Ovary (tissue), 9 donors: ENCODE measurements around the gene STPG4. TPM values are rescaled to one million over a fixed set of nuclear protein-coding genes. Genes with fewer than 3 reads are reported as not detected.

Source experiments
- DNase-seq, 5 donors: peaks; one replicate each; pipeline ENCODE4 v3.0.0-alpha.2; 2019 to 2020
- H3K27ac ChIP-seq, 2 donors: fragments of 200-600 bp; one replicate each; pipeline versions ENCODE4 v1.5.1 to v1.8.0; 2019 to 2022
- H3K27me3 ChIP-seq: fragments of 200-600 bp; one replicate; pipeline ENCODE4 v1.8.0; 2022
- H3K36me3 ChIP-seq: fragments of 200-600 bp; sonication (generic); one replicate; pipeline ENCODE4 v1.5.1; 2019
- H3K4me1 ChIP-seq: one replicate; pipeline ENCODE4 v1.8.1; 2013; ENCODE audit warnings: mild to moderate bottlenecking, moderate library complexity; ENCODE audit not compliant: insufficient read depth
- H3K4me3 ChIP-seq: fragments of 200-600 bp; sonication (generic); one replicate; pipeline ENCODE4 v1.5.1; 2017
- H3K9me3 ChIP-seq, 2 donors: fragments of 200-600 bp in 1 of 2; sonication (generic) in 1 of 2; one replicate each; pipeline versions ENCODE4 v1.5.1 to v1.8.1; 2013 to 2019; ENCODE audit warnings: mild to moderate bottlenecking in 1 of 2, moderate library complexity in 1 of 2
- EP300 ChIP-seq: sonication (generic); formaldehyde crosslinking; IDR thresholded peaks from one replicate; pipeline ENCODE4 v1.6.1; 2017; ENCODE audit warnings: antibody characterized with exemption
- POLR2A ChIP-seq: fragments of 450-650 bp; IDR thresholded peaks from one replicate; pipeline ENCODE4 v1.6.1; 2017; ENCODE audit warnings: antibody characterized with exemption, mild to moderate bottlenecking, moderate library complexity
- WGBS, 3 donors: extraction: QIAGEN DNeasy Blood & Tissue Kit in 1 of 3; methylation state at CpG; one replicate each; pipeline versions ENCODE4 v1.1.5 to v1.1.7; 2013 to 2017; 5-methylcytosine and 5-hydroxymethylcytosine counted together
- intact Hi-C, 4 donors: fragments of 100-400 bp; cut with DNase I; formaldehyde crosslinking; loops; one replicate each; pipeline versions ENCODE4 v1.11.0 to v1.15.1; 2022 to 2023
- polyA plus RNA-seq, 2 donors: library from polyadenylated mRNA; stranded (reverse); fragments of 200-250 nt in 1 of 2; fragments of 350-450 nt in 1 of 2; fragmentation: Illumina TruSeq in 1 of 2; extraction: RNeasy Lipid Tissue Mini Kit (QIAGEN cat#74804) in 1 of 2; gene quantifications; one replicate each; pipeline ENCODE4 v1.2.3, GENCODE V29; 2013 to 2014
- total RNA-seq, 7 donors: library from RNA; depleted of rRNA in 2 of 7; stranded (reverse); fragments of >200 nt in 2 of 7; fragmentation: NEBNext Ultra II Directional in 3 of 7; extraction: Animal tissue kit (Norgen Biotek cat#: 25700) in 3 of 7; gene quantifications; one replicate each; pipeline versions ENCODE4 v1.1.0 to v1.2.4, GENCODE V29; 2016 to 2023
- TF ChIP-seq, protein P1 (sequence below), 3 donors: fragments of 450-650 bp in 2 of 3; fragments of 200-600 bp in 1 of 3; IDR thresholded peaks; one replicate each; pipeline versions ENCODE4 v1.5.1 to v1.8.0; 2016 to 2022; ENCODE audit warnings: antibody characterized with exemption in 3 of 3, mild to moderate bottlenecking in 1 of 3
- donor health status: DM: no; HTN: no; CAD: no; lungs with moderate emphysema.
- donor health status: DM: no; HTN: no; CAD: no.
- donor health status: Bipolar disorder and iron deficiency.
- donor health status: DM: yes; HTN: yes; CAD: no.
- donor health status: DM: no; HTN: no; CAD: no.
- donor health status: DM: yes; HTN: yes; CAD: no.

The STPG4 gene
- total and polyA plus RNA-seq, 9 donors, result 0.17 to 0.35 TPM; not detected in 7

DNA sequence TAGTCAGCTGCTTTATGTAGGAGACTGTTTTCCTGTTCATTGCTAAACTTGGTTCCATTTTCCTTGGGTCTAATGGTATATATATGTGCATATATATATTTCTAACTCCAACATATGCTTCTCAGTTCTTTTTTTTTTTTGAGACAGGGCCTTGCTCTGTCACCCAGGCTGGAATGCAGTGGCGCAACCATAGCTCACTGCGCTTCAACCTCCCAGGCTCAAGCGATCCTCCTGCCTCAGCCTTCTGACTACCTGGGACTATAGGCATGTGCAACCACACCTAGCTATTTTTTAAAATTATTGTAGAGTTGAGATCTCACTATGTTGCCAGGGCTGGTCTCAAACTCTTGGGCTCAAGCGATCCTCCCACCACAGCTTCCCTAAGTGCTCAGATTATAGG is 22.1 kb downstream of the STPG4 start:
- H3K27me3 ChIP-seq, result no peaks in the 10 kb centered on the region
- no peak overlapping the region for H3K27ac ChIP-seq
- H3K4me3 ChIP-seq, result no peak overlapping the region
- no peak for DNase-seq
- intact Hi-C loops, result no loop called here
- 97% methylated on average over 4 of the region's 4 CpGs for WGBS, 3 donors
- H3K4me1 ChIP-seq, result no peaks in the 10 kb centered on the region
- no peaks in the 10 kb centered on the region for H3K36me3 ChIP-seq
- H3K9me3 ChIP-seq, result no peaks in the 10 kb centered on the region
- TF ChIP-seq, protein P1, sequence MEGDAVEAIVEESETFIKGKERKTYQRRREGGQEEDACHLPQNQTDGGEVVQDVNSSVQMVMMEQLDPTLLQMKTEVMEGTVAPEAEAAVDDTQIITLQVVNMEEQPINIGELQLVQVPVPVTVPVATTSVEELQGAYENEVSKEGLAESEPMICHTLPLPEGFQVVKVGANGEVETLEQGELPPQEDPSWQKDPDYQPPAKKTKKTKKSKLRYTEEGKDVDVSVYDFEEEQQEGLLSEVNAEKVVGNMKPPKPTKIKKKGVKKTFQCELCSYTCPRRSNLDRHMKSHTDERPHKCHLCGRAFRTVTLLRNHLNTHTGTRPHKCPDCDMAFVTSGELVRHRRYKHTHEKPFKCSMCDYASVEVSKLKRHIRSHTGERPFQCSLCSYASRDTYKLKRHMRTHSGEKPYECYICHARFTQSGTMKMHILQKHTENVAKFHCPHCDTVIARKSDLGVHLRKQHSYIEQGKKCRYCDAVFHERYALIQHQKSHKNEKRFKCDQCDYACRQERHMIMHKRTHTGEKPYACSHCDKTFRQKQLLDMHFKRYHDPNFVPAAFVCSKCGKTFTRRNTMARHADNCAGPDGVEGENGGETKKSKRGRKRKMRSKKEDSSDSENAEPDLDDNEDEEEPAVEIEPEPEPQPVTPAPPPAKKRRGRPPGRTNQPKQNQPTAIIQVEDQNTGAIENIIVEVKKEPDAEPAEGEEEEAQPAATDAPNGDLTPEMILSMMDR (IDR thresholded peaks at IDR 0.05), result no peak
- TF ChIP-seq POLR2A (no peak), EP300 (no peak)

DNA sequence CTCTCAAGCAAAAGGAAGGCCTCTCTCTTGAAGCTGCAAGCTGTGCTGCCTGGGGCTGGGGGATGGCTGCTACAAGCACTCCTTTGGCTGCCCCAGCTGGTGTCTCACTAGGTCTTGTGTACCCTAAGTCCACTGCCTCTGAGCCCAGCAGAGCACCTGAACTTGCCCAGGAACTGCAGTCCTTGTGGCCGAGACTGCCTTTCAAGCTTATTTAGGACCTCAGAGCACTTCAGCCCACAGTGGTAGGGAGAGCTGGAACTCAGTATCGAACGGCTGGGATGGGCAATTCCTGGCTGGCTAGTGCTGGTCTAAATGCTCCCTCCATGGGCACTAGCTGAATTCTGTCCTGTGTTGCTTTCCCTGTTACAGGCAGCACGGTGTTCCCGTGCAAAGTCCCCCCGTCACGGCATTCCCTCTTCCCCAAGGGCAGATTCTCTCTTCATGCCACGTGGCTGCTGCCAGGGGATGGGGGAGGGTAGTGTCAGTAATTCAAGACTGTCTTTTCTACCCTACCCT is 25.9 kb downstream of the STPG4 start:
- H3K27me3 ChIP-seq, result no peaks in the 10 kb centered on the region
- DNase-seq, result no peak
- TF ChIP-seq POLR2A (no peak), EP300 (no peak)
- TF ChIP-seq, protein P1 (IDR thresholded peaks at IDR 0.05), result no peak
- no peak overlapping the region for H3K4me3 ChIP-seq
- no peaks in the 10 kb centered on the region for H3K36me3 ChIP-seq
- H3K27ac ChIP-seq, result no peak overlapping the region
- 77 to 85% (median 85%) methylated on average over 8 of the region's 8 CpGs for WGBS, 3 donors
- no peaks in the 10 kb centered on the region for H3K9me3 ChIP-seq
- intact Hi-C loops, result no loop called here
- no peaks in the 10 kb centered on the region for H3K4me1 ChIP-seq

DNA sequence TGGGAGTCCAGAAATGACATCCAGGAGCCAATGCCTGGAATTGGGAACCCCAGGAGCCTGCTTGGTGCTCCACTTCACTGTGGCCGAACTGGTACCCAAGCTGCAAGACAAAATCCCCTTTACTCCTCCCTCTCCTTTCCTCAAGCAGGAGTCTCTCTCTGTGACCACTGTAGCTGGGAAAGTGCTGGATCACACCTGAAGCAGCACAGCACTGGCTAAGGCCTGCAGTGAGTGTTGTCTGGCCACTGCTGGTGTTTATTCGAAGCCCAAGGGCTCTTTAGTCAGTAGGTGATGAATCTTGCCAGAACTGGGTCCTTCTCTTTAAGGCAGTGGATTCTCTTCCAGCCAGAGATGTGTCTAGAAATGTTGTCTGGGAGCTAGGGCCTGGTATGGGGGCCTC is 26.4 kb downstream of the STPG4 start:
- DNase-seq, result no peak
- Histone ChIP-seq H3K36me3 (no peaks in the 10 kb centered on the region), H3K27me3 (no peaks in the 10 kb centered on the region), H3K4me1 (no peaks in the 10 kb centered on the region), H3K4me3 (no peak overlapping the region), H3K27ac (no peak overlapping the region), H3K9me3 (no peaks in the 10 kb centered on the region)
- 94 to 100% (median 95%) methylated on average over 2 of the region's 2 CpGs for WGBS, 3 donors
- no peak for TF ChIP-seq EP300
- TF ChIP-seq, protein P1 (IDR thresholded peaks at IDR 0.05), result no peak
- no peak for TF ChIP-seq POLR2A
- intact Hi-C loops, result no loop called here

DNA sequence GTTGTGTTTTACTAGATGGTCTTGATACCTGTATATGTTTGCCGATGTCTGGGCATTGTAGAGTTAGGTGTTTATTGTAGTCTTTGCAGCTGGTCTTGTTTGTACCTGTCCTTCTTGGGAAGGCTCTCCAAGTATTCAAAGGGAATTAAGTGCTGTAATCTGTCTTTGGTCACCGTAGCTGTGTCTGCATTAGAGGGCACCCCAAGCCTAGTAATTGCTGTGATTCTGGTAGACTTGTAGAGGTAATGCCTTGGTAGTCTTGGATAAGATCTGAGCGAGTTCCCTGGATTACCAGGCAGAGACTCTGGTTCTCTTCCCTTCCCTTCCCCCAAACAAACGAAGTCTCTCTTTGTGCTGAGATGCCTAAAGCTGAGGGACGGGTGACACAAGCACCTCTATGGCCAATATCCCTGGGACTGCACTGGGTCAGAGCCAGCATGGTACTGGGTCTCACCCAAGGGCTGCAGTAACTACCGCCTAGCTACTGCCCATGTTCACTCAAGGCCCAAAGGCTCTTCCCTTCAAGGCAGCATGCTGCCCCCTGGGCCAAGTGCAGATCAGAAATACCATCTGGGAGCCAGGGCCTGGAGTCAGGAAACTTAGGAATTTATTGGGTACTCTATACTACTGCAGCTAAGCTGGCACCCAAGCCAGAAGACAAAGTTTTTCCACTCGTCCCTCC is 27.1 kb downstream of the STPG4 start:
- Histone ChIP-seq H3K27ac (no peak overlapping the region), H3K27me3 (no peaks in the 10 kb centered on the region), H3K4me3 (no peak overlapping the region), H3K4me1 (no peaks in the 10 kb centered on the region), H3K9me3 (no peaks in the 10 kb centered on the region), H3K36me3 (no peaks in the 10 kb centered on the region)
- WGBS, 3 donors, result 83 to 86% (median 84%) methylated on average over 7 of the region's 7 CpGs
- TF ChIP-seq EP300 (no peak), POLR2A (no peak)
- TF ChIP-seq, protein P1 (IDR thresholded peaks at IDR 0.05), result no peak
- intact Hi-C loops, result no loop called here
- DNase-seq, result no peak
